HG03575 (cell line): ENCODE measurements around the gene TGFBR3.

ENCODE experiments used
- ATAC-seq: cut with Tn5 transposase; IDR thresholded peaks from one replicate; pipeline ENCODE4 v1.9.1; 2021; ENCODE audit not compliant: unreplicated experiment, insufficient number of reproducible peaks, low FRiP score; ENCODE audit errors: extremely low read depth

TGFBR3 gene

DNA sequence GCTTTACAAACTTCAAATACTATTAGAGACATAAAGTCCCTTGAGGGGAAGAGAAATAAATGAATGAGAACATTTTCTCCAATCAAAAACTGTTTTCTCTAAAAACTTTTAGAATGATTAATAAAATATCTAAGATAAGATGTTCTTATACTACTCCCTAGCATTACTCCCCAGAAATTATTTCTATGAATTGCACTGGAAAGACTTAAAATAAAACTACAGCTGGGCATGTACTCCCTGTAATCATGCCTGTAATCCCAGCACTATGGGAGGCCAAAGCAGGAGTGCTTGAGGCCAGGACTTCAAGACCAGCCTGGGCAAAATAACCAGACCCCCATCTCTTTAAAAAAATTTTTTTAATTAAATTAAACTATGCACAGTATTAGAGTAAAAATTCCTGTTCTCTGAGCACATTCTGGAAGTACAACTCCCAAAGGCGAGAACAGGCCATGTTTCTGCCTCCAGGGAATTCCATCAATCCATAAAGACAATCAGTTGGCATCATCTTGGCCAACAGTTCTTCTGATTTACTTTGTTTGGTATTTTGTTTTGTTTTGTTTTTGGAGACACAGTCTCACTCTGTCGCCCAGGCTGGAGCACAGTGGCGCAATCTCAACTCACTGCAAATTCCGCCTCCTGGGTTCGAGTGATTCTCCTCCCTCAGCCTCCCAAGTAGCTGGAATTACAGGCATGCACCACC, 77.9 kb downstream of the TGFBR3 start:
- no peak for ATAC-seq

DNA sequence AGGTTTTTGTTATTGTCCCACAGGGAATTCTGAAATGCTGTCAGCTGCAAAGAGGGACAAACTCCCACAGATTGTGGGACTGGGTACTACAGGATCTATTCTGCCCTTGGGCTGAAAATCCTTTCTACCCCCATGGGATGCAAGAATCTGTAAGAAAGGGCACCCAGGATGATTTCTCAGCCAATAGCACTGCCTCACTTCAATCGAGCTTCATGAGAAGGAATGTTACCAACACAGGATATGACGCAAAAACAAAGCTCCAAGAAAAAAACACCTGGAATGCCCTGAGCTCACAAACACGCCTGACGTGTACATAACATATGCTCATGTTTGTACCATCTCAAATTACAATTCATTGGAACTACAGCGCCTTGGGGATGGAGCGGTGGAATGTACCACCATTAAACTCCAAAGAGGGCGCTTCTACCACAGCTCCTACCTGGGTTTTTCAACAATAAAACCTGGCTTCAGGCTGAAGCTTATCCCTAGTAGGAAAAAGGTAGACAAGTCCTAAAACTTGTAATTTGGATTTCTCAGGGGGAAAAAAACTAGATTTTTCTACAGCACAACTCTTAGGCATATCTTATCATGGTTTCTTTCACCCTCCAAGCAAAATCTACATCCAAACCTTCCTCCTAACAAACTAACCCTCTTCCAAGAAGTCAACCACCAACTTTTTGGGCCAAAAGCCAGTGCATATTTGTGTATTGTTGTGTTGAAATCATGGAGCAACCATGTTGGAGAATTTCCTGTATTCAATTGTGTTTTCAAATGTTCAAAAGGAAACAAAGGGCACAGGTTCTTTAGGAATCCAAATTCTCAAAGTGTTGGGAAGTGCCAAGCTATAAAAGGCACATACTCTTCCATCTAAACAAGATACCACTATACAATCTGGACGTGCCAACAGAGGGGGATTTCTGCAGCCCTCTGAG, 78.9 kb downstream of the TGFBR3 start:
- ATAC-seq = no peak

DNA sequence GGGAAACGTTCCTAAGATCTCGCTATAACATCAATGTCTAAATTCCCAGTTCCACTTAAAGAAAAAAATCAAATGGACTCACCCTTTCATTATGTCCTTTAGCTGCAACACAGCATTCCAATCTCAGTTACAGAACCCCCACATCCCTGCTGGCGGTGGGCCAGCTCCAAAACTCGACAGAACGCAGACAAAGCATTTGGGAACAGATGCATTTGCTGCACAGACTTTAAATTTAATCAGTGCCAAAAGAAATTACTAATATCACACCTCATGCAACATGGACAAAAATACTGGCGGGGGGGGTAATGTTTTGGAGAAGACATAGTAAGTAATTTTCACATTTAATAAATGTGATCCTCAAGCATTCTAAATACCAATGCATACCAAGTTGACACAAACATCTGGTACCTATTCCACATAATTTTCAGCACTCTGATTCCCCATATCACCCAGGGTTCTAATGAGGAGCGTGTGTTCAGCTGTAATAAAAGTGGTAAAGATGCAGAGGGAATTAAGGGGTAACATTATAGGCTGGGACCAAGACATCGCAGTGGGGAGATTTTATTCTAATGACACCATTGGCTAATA, 79.7 kb downstream of the TGFBR3 start:
- no peak for ATAC-seq

DNA sequence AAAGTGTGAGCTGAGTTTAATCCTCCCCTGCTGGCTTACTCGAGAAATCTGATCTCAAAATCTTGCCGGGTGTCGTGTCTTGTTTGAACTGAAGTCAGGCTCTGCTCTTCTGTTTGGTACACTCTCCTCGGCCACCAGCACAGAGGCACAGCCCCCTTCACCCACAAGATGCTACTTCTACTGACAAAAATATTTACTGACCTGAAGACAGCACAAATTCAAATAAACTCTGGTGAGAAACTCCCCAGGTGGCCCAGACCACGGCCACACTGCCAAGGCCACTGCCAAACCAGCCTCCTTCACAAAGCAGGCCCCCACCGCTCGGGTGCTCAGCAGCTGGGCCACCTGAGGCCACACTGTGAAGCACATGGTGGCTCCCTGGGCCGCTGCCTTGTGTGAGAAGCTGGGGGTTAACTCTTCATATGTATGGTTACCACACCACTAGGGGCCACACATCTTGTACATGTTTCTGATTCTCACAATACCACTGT, 80.6 kb downstream of the TGFBR3 start:
- no peak for ATAC-seq

DNA sequence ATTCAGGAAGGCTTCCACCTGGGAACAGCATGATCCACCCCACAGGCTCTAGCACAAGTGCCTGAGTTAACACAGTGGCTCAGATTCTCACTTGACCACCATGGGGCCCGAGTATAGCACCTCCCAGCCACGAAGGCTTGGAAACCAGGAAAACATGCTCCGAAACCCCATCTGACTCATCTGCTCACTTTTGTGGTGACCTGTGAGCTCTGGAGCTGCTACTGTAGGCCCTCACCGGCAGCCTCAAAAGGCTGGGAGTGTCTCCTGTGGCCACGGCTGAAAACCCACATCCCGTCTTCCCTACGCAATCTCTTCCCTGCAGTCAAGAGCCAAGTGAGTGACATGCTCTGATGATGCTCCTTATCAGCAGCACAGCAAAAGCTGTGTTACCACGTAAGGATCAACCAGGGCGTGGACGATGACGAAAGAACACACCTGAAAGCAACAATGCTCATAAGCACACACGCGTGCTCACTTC, 81.4 kb downstream of the TGFBR3 start:
- ATAC-seq = no peak

DNA sequence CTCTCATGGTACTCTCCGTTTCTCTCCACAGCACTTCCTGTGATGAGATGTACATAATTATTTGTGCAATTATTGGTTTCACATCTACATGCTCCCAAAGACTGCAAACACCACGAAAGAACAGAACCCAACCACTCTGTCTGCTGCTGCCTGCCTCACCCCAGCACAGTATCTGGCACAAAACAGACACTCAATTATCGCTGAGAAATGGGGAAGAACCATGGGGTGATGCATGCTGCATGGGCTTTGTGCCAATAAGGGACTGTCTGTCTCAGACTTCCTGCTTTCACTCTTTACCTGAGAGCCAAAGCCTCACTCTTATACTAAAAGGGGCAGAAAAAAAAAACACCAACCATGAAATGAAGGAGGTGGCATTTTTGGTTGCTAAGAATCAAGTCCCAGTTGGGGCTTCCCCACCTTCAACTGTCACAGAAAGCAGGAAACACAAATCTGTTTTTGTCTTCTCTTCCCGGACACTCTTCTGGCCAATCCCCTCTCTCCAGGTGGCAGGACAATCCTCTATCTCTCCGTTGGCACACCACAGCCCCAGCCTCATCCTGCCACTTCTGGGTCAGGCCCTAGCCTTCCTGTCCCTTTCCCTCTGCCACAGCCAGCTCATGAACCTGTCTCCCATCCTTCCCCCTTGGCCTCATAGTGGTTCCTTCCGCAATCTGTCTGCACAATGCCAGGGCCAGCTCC, 82.0 kb downstream of the TGFBR3 start:
- ATAC-seq = peak; percentile 74

DNA sequence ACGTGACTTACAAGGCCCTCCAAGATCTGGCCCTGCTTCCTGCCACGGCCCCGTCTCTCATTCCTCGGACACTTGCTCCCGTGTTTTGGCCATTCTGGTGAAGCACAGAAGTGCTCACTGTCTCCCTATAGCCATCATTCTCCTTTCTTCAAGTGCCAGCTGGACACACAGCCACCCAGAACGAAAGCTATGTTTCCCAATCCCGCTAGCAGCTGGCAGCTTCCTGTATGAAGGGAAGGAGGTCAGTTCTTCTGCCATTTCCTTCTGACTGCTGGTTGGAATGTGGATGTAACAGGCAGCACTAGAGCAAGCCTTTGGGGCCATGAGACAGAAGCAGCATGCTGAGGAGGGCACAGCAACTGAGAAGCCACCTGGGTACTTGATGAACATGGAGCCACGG, 82.8 kb downstream of the TGFBR3 start:
- no peak for ATAC-seq

DNA sequence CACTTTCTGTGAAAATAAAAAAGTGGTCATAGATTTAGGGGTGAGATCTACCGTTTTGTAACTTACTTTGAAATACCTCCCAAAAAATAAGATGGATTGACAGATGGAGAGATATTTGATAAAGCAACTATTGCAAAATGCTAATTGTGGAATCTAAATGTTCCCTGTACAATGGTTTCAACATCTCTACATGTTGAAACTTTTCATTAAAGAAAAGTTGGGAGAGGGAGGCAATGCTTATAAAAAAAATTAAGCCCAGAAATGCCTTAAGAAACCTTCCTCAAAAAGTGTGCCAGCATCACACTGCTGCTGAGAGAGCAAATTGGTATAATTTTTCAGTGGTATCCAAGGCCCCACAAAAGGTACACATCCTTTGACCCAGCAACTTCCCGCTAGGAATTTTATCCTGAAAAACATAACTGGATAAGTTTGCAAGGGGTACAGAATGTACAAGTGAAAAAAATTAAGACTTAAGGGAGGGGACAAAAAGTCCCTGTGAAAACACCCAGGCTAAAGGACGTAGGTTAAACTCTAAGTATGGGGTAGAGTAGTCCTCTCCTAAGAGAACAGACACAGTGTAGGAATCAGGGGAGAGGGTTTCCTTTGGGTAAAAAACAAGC, 84.3 kb downstream of the TGFBR3 start:
- no peak for ATAC-seq

DNA sequence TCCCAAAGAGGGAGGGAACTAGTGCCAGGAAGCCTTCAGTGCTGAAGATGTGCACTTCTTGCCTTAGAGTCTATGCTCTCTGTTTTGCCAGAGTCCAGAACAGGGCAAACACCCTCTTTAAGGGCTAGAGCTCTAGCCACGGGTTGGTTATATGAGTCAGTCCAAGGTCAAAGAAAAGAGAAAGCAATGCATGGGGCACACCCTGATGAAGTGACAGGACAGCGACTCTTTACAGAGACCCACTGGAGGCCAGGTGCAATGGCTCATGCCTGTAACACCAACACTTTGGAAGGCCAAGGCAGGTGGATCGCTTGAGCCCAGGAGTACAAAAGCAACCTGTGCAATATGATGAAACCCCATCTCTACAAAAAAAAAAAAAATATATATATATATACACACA, 86.1 kb downstream of the TGFBR3 start:
- ATAC-seq = no peak

DNA sequence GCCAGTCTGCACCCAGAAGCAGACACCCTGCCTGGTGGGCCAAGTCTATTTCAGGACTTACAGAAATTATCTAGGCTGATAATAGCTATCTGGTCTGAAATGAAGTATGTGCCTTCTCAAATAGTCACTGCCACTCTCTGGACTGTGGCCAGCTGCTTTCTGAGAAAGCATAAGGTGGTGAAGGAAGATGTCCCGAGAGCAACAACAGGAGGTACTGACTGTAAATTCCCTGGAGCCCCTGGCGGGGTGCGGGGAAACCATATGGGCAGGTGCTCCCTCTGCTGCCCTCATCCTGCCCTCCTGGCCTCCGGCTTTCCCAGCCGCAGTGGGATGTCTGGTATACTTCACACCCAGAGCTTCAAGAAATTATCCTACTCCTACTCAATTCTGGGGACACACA, 86.8 kb downstream of the TGFBR3 start:
- no peak for ATAC-seq

DNA sequence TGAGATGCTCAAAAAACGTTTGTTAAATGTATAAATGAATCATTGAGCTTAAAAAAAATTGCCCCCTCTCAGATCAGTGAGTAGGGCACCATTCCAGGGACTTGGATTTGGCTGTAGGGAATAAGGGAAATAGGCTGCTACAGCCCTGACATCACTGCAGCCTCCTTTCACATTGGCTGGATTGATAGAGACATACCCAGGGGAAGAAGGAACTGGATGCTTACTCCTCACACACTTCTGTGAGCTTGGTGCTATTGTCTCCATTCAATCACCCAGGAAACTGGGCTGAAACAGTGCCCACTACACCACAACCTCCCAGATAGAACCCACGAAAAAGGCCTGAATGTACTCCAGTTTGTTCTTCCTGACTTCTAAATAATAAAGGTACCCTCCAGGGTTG, 87.2 kb downstream of the TGFBR3 start:
- no peak for ATAC-seq

DNA sequence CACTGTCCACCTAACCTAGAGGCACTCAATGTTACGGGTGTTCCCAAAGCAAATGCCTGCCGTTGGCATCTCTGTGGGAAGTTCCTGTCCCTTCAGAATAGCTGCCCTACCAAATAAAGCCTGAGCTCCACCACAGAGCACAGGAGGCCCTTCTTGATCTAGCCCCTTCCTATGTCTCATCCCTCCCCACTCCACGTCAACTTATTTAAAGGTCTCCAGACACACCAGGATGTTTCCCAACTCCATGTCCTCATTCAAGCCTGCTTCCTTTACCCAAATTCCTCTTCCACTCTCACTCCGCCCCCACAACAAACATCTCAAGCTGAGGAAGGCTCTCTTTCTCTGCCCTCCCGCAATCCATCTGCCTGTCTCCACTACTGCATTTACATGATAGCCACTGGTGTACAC, 87.7 kb downstream of the TGFBR3 start:
- ATAC-seq = no peak

DNA sequence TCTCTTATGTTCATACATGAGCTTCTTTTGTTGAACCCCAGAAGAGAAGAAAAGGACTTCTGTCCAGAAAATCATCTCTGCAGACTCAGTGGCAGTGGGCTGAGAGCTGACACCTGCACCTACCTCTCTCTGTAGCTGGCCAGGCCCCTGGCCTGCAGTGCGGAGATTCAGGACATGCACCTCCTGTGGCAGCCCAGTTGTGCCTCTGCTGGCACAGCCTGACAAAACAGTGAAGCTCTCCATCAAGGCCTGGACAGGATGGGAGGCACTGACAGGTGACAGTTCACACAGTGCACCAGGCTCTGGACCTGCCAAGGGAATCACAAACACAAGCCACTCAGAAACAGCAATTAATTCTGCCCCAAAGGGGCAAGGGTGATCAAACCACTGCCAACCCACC, 88.8 kb downstream of the TGFBR3 start:
- no peak for ATAC-seq

DNA sequence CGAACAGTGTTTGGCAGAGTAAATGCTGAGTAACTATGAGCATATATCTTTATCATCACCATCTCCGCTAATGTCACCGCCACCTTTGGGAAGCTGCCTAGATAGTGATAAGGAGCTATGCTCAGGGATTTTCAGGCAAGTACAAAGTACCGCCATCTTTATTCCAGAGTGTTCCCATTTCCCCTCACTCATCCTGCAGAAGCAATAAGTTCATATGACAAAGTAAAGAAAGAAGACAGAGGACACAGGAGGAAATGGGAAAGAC, 89.6 kb downstream of the TGFBR3 start:
- no peak for ATAC-seq

DNA sequence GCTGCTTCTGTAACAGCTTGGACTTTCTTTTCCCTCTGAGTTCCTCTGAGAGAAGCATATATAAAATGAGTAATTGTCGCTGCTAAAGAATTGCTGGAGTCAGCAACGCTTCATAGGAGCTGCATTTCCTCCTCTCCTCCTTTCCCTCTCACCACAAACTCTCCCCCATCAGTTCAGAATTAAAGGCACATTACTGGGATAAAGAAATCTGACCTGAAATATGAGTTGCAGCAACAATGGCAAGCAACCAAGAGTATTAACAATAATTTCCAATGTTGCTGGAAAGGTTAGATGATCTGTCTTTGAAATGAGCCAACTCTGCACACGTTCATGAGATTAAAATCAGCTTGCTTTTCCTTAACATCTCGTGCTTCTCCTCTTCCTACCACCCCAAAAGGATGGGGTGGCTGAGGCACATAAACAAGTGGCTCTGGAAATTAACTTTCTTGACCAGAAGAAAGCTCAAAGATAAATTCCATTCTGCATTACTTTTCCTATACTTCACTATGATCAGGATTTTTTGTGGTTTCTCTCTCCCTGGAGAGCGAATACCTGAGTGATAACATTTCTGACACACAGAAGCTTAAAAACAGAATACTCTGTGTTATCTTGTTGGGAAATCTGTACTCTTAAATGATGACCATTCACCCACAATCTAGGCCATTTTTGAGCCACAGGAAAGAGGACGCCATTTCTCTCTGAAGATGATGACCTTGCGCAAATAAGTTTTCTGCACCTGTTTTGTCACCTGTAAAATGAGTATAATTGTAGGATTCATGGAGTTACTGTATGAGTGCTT, 90.2 kb downstream of the TGFBR3 start:
- no peak for ATAC-seq

DNA sequence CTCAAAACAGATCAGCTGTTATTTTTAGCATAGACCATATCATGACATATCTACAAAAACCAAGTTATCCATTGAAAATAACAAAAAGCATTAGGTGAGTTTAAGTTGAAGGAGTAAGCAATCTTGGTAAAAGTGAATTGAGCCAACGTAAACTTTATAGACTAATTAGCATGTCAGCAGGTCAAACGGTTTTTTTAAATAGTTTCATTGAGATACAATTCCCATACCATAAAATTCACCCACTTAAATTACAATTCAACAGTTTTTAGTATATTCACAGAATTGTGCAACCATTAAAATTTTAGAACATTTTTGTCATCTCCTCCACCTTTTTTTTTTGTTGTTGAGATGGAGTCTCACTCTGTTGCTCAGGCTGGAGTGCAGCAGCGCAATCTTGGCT, 92.1 kb downstream of the TGFBR3 start:
- no peak for ATAC-seq

DNA sequence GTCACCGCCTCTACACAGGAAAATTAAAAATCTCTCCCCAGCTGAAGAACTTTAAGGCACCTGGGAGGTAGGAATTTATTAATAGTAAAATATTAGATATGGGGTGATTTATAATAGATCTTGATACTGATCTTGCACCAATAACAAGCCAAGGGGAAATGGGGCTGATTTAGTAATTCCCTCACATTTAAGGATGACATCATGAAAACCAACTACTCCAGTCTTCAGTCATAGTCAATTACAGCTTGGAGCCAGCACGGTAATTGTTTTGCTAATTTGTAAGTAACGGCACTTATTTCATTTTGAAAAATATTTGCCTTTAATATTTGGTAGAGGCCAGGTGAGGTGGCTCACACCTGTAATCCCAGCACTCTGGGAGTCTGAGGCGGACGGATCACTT, 92.8 kb downstream of the TGFBR3 start:
- no peak for ATAC-seq

DNA sequence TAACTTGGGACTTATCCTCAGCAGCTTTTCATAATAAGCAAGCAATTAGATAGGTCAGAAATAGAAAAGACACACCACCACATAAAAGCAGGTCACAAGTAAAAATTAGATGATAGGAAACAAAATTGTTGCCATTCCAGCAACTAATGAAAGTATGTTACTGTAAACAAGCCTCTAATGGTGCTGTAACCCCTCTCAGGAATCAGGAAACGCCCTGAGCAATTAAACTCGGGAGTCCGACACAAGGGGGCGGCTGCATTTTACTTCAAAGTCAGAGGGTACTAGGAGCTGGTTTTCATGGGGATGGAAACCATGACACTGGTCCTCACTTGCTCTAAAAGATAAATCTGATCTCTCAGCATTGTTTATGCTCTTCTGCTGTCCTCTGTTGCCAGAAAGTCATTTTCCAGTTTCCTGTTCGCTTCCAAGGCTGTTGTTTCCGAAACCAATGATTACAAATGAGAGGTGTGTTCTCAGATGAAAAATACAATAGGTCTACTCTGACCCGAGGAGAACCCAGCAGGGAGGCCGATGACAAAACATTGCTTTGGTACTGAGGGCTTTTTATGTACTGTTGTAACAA, 93.4 kb downstream of the TGFBR3 start:
- no peak for ATAC-seq
